ENCODE data around the gene SACM1L. TPM values are rescaled to one million over a fixed set of nuclear protein-coding genes. Genes with fewer than 3 reads are reported as not detected.

Gene SACM1L
- total and polyA plus RNA-seq, 2 donors: 47.2 to 58.3 TPM

GRCh38 chr3:45792036-45792435 lies 102.8 kb downstream of the SACM1L start:
- Histone ChIP-seq H3K4me3 (ENCODE audit: low read length in 2 of 2) (no peak overlapping the region), H3K36me3 (ENCODE audit: control insufficient read depth in 2 of 2, insufficient read depth in 2 of 2, low read length in 1 of 2) (no peaks in the 10 kb centered on the region), H3K4me1 (ENCODE audit: control insufficient read depth in 2 of 2, insufficient read depth in 2 of 2, low read length in 2 of 2) (peaks cover 7 to 32% of the 10 kb centered on the region in 2 donors), H3K27ac (ENCODE audit: low read depth in 1 of 2, low read length in 1 of 2) (no peak overlapping the region), H3K27me3 (ENCODE audit: control insufficient read depth in 2 of 2, insufficient read depth in 1 of 2, low read length in 1 of 2) (peaks cover 12 to 39% of the 10 kb centered on the region in 2 donors), H3K9me3 (ENCODE audit: control insufficient read depth in 2 of 2, insufficient read depth in 1 of 2, low read length in 1 of 2) (peaks cover 0 to 2% of the 10 kb centered on the region in 2 donors)
- WGBS: 100% methylated on average over 2 of the region's 2 CpGs
- DNase-seq (ENCODE audit: low read depth in 6 of 9, low spot score in 9 of 9): no peak

DNA sequence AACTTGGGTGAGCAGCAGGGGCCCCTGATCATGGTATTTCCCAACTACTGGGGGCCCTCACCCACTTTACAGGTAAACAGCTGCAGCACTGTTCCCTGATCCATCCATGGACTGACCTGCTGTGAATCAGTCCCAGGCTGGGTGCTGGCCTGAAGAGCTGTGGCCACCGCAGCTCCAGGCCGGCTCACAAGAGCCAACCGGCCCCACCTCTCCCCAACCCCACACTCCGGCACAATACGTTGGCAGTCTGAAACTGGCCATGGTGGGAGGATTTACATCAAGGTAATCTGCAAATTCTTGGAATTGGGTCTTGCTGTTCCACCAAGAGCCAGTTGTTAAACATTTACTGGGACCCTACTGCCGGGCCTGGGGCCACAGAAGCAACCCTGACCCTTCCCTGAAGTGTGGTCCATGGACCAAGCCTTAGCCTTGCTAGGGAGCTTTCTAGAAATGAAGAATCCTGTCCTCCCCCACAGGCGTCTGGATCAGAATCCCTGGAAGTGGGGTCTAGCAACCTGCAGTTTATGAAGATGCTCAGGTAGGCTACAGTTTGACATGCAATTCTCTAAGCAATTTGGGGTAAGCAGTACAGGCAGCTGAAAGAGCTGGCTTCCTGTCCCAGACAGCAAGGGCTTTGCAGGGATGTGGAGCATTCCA lies 103.4 kb downstream of the SACM1L start:
- no peak for DNase-seq (ENCODE audit: low read depth in 6 of 9, low spot score in 9 of 9)
- 96% methylated on average over 7 of the region's 7 CpGs for WGBS
- no peak overlapping the region for H3K4me3 ChIP-seq (ENCODE audit: low read length in 2 of 2)

GRCh38 chr3:45793482-45794176 lies 104.4 kb downstream of the SACM1L start:
- Histone ChIP-seq H3K36me3 (ENCODE audit: control insufficient read depth in 2 of 2, insufficient read depth in 2 of 2, low read length in 1 of 2) (no peaks in the 10 kb centered on the region), H3K27ac (ENCODE audit: low read depth in 1 of 2, low read length in 1 of 2) (no peak overlapping the region), H3K27me3 (ENCODE audit: control insufficient read depth in 2 of 2, insufficient read depth in 1 of 2, low read length in 1 of 2) (peaks cover 16 to 50% of the 10 kb centered on the region in 2 donors), H3K4me3 (ENCODE audit: low read length in 2 of 2) (no peak overlapping the region), H3K4me1 (ENCODE audit: control insufficient read depth in 2 of 2, insufficient read depth in 2 of 2, low read length in 2 of 2) (peaks cover 7 to 35% of the 10 kb centered on the region in 2 donors), H3K9me3 (ENCODE audit: control insufficient read depth in 2 of 2, insufficient read depth in 1 of 2, low read length in 1 of 2) (peaks cover 0 to 3% of the 10 kb centered on the region in 2 donors)
- WGBS: 94% methylated on average over 9 of the region's 9 CpGs
- no peak for DNase-seq (ENCODE audit: low read depth in 6 of 9, low spot score in 9 of 9)

More for the DNA sequence above, 103.4 kb downstream of the SACM1L start:
- Histone ChIP-seq H3K36me3 (ENCODE audit: control insufficient read depth in 2 of 2, insufficient read depth in 2 of 2, low read length in 1 of 2) (no peaks in the 10 kb centered on the region), H3K27ac (ENCODE audit: low read depth in 1 of 2, low read length in 1 of 2) (no peak overlapping the region), H3K9me3 (ENCODE audit: control insufficient read depth in 2 of 2, insufficient read depth in 1 of 2, low read length in 1 of 2) (peaks cover 0 to 3% of the 10 kb centered on the region in 2 donors), H3K4me1 (ENCODE audit: control insufficient read depth in 2 of 2, insufficient read depth in 2 of 2, low read length in 2 of 2) (peaks cover 7 to 35% of the 10 kb centered on the region in 2 donors), H3K27me3 (ENCODE audit: control insufficient read depth in 2 of 2, insufficient read depth in 1 of 2, low read length in 1 of 2) (peaks cover 16 to 44% of the 10 kb centered on the region in 2 donors)

- peaks cover 16 to 50% of the 10 kb centered on the region in 2 donors for H3K27me3 ChIP-seq (ENCODE audit: control insufficient read depth in 2 of 2, insufficient read depth in 1 of 2, low read length in 1 of 2)
- H3K4me1 ChIP-seq (ENCODE audit: control insufficient read depth in 2 of 2, insufficient read depth in 2 of 2, low read length in 2 of 2): peaks cover 7 to 35% of the 10 kb centered on the region in 2 donors
- H3K27ac ChIP-seq (ENCODE audit: low read depth in 1 of 2, low read length in 1 of 2): no peak overlapping the region
- no peaks in the 10 kb centered on the region for H3K36me3 ChIP-seq (ENCODE audit: control insufficient read depth in 2 of 2, insufficient read depth in 2 of 2, low read length in 1 of 2)
- WGBS: 97% methylated on average over 5 of the region's 5 CpGs
- no peak for DNase-seq (ENCODE audit: low read depth in 6 of 9, low spot score in 9 of 9)
- H3K9me3 ChIP-seq (ENCODE audit: control insufficient read depth in 2 of 2, insufficient read depth in 1 of 2, low read length in 1 of 2): peaks cover 0 to 3% of the 10 kb centered on the region in 2 donors
- H3K4me3 ChIP-seq (ENCODE audit: low read length in 2 of 2): no peak overlapping the region
These were observed 105.0 kb downstream of the SACM1L start for GRCh38 chr3:45794177-45794560.

GRCh38 chr3:45794660-45795059 lies 105.5 kb downstream of the SACM1L start:
- H3K27me3 ChIP-seq (ENCODE audit: control insufficient read depth in 2 of 2, insufficient read depth in 1 of 2, low read length in 1 of 2): peaks cover 18 to 50% of the 10 kb centered on the region in 2 donors
- H3K4me1 ChIP-seq (ENCODE audit: control insufficient read depth in 2 of 2, insufficient read depth in 2 of 2, low read length in 2 of 2): peaks cover 7 to 35% of the 10 kb centered on the region in 2 donors
- H3K4me3 ChIP-seq (ENCODE audit: low read length in 2 of 2): no peak overlapping the region
- no peak overlapping the region for H3K27ac ChIP-seq (ENCODE audit: low read depth in 1 of 2, low read length in 1 of 2)
- 100% methylated on average over 1 of the region's 1 CpG for WGBS
- H3K36me3 ChIP-seq (ENCODE audit: control insufficient read depth in 2 of 2, insufficient read depth in 2 of 2, low read length in 1 of 2): no peaks in the 10 kb centered on the region
- no peak for DNase-seq (ENCODE audit: low read depth in 6 of 9, low spot score in 9 of 9)
- peaks cover 0 to 3% of the 10 kb centered on the region in 2 donors for H3K9me3 ChIP-seq (ENCODE audit: control insufficient read depth in 2 of 2, insufficient read depth in 1 of 2, low read length in 1 of 2)

Other genes starting within 250 kb of the SACM1L start
- gene LIMD1, start 94.6 kb upstream of the SACM1L start, total RNA-seq: 9.9 TPM
- gene LIMD1, start 94.6 kb upstream of the SACM1L start, polyA plus RNA-seq: 6.7 TPM
- 0.42 TPM for gene SLC6A20, start 107.1 kb downstream of the SACM1L start, total RNA-seq
- gene SLC6A20, start 107.1 kb downstream of the SACM1L start, polyA plus RNA-seq: 2.4 TPM
- 191 TPM for gene LZTFL1, start 152.7 kb downstream of the SACM1L start, total RNA-seq
- gene LZTFL1, start 152.7 kb downstream of the SACM1L start, polyA plus RNA-seq: 42.8 TPM
- gene CCR9, start 197.1 kb downstream of the SACM1L start, total RNA-seq: 214 TPM
- 133 TPM for gene CCR9, start 197.1 kb downstream of the SACM1L start, polyA plus RNA-seq

Data from thymus (tissue), 11 donors.